NCI-H2171 (cell line): ENCODE measurements around the gene DAZAP1.

Experiments used
- DNase-seq: peaks from one replicate; lab custom pipeline; 2025; lab: John Stamatoyannopoulos, UW

Gene DAZAP1

DNA sequence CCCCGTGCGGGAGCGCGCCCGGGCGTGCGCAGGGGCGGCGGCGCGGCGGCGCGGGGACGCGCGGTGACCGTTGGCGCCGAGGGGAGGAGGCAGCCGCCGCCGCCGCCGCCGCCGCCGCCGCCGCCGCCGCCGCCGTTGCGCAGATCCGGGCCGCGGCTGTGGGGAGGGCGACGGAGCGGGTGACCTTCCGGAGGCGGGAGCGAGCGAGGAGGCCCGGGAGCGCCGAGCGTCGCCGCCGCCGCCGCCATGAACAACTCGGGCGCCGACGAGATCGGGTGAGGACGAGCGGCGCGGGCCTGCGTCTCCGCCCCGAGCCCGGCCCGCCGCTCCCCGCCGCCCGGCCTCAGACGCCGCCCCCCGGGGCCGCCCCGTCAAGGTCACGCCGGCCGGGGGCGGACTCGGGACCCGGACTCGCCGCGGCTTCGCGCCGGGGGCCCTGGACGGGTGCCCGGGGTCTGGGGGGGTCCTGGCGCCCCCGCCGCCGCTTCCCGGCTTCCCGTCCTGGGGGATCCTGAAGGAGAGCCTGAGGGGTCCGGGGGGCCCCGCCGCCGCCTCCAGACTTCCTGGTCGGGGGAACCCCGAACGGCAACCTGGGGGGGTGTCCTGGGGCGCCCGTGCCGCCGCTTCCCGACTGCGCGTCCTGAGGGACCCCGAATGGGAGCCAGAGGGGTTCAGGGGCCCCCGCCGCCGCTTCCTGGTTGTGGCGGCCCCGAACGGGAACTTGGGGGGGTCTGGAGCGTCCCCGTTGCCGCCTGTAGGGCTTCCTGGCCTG lies at the start of gene DAZAP1:
TSS of gene DAZAP1 (plus strand) at position 59 of the 772 bp plus-strand sequence. CDS start at position 247, 188 bp downstream.
- DNase-seq: no peak

- no peak for DNase-seq
Observed at GRCh38 chr19:1360126-1360817, 47.1 kb upstream of the DAZAP1 start.

DNA sequence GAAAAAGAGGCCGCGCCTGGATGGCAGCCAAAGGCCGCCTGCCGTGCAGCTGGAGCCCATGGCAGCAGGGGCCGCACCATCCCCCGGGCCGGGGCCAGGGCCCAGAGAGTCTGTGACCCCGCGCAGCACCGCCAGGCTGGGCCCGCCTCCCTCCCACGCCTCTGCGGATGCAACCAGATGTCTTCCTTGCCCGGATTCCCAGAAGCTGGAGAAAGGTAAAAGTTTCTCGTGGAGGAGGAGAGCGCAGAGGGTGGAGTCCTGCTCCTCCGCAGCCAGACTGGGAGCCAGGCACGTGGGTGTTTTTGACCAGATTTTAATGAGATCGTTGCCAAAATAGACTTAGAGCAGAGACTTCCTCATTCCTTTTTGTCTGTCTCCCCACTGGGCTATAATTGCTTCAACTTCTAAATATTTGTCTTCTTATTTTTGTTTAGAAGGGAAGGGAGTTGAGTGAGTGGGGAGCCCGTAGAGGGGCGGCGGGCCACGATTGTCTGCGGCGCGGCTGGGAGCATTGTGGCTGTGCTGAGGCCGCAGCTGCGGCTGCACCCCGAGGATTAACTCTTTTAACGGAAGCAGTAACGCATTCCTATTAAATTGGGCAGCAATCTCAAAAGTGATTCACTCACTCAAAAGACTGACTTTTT lies 46.4 kb upstream of the DAZAP1 start:
- DNase-seq: no peak

DNA sequence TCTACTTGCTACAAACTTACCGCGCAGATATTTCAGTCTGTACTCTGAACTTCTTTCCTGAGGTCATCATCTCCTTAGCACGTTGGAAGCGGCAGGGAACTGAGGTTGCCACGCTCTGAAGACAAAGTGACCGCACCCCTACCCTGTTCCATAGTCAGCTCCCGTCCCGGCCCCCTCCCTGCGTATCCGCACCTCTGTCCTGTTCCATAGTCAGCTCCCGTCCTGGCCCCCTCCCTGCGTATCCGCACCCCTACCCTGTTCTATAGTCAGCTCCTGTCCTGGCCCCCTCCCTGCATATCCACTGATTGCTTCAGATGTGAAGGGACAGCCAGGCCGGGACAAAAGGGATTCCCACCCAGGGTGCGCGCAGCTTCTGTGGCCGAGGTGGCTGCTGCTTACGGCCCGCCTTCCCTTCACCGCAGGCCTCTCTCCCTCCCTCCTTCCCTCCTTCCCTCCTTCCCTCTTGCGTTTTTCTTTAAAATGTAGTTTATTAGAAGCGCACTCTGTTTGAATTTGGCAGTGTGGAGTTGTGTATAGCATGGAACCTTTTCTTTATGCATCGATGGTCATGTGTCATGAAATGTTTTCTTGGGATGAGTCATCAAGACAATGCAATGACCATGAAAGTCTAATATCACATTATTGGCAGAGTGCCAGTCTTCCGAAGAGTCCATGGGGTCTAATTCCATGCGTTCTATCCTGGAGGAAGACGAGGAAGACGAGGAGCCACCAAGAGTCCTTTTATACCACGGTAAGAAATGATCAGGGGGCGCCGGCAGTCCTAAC lies 45.6 kb upstream of the DAZAP1 start:
- DNase-seq: no peak

DNA sequence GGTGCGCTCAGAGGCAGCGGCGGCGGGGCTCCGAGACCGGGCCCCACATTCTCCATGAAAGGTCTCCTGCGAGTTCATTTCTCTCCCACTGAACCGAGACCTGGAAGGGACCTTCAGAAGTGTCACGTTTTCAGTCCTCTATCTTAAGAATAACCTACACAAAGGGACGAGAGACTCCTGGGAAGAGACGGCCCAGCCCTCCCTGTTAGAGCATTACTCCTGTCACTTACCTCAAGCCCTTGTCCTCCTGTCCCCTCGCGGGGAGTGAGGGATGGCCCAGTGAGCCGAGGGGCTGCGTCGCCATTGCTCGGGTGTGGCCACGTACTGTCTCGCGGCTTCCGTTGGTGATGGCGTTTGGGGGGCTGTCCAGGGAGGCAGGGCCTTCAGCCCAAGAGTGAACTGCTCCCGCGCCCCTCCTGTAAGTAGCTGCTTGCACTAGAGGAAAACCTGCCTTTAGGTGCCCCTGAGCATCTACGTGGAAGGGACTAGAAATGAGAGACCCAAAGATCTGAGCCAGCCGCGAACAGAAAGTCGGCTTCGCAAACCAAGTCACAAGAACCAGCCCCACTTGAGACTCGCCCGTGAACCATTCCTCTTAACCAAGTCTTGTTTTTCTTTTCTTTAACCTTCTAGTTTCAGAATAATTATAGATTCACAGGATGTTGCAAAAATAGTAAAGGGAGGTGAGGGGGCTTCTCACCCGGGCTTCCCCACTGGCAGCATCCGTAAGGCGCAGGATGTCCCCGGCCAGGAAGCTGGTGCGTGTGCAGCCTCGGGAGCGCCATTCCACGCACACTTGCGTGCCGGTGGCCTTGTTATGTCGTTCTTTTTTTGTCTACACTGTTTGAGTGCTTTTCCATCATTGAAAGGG lies 44.8 kb upstream of the DAZAP1 start:
- no peak for DNase-seq

GRCh38 chr19:1363599-1363998 lies 43.8 kb upstream of the DAZAP1 start:
- no peak for DNase-seq

- DNase-seq: no peak
Observed at GRCh38 chr19:1364070-1364704, 43.2 kb upstream of the DAZAP1 start.

GRCh38 chr19:1365319-1366269 lies 41.8 kb upstream of the DAZAP1 start:
- DNase-seq: no peak

GRCh38 chr19:1366296-1366695 lies 41.1 kb upstream of the DAZAP1 start:
- no peak for DNase-seq

- no peak for DNase-seq
Observed at GRCh38 chr19:1366899-1367870, 40.2 kb upstream of the DAZAP1 start.

DNA sequence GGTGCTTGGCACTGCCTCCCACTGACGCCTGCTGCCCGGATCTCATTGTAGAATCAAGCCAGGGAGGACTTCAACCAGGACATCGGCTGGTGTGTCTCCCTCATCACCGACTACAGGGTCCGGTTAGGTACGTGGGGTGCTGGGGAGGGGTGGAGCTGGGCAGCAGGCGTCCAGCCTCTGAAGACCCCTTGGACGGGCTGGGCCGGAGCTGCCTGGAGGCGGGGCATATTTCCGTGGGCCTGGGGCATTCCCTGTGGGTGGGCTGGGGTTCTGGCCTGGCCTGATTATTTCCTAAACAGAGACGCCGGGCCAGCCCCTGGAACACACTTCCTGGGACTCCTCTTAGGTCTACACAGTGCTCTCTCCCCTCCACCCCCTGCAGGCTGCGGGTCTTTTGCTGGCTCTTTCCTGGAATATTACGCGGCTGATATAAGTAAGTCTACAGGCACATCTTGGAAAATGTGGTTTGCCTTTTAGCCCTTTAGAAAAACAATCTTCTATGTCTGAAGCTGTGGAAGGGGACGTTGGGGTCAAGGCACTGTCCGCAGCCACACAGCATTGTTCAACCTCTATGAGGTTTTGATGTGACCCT lies 38.1 kb upstream of the DAZAP1 start:
- DNase-seq: no peak

DNA sequence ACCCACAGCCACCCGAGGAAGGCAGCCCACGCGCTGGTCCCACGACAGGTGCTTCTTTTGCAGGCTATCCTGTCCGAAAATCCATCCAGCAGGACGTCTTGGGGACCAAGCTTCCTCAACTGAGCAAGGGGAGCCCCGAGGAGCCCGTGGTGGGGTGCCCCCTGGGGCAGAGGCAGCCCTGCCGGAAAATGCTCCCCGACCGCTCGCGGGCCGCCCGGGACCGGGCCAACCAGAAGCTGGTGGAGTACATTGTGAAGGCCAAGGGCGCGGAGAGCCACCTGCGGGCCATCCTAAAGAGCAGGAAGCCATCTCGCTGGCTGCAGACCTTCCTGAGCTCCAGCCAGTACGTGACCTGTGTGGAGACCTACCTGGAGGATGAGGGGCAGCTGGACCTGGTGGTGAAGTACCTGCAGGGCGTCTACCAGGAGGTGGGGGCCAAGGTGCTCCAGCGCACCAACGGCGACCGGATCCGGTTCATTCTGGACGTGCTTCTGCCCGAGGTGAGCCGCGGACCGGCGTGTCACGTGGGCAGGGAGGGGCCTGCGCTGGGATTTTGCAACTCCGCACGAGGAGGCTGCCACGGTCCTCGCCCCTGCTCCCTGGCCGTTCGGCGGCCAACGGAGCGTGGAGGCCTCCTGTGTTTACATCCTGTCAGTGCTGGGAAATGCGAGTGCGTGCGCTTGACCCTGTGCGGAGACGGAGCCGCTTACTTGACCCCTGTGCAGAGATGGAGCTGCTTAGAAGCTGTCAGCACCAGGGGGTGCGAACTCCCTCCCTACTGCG lies 36.6 kb upstream of the DAZAP1 start:
- no peak for DNase-seq

DNA sequence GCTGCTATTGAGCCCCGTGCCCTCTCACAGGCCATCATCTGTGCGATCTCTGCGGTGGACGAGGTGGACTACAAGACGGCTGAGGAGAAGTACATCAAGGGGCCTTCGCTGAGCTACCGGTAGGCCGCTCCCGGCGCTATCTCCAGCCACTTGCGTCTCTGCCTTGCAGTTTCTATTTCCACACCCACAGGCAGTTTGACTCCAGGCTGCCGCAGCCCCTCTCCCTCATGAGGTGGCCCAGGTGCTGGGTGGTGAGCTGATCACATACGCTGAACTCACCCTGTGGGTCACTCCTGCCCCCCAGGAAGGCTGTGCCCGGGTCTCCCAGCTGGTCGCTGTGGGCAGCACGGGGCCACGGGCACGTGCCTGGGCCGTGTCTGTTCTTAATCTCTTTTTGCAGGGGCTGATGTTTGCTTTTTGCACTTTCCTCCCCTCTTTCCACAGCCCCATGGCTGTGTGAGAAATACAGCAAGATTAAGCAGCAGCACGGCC lies 34.3 kb upstream of the DAZAP1 start:
- no peak for DNase-seq

- DNase-seq: no peak
Observed at GRCh38 chr19:1373534-1374249, 33.7 kb upstream of the DAZAP1 start.

- DNase-seq: no peak
Observed at GRCh38 chr19:1374250-1374577, 33.2 kb upstream of the DAZAP1 start.

GRCh38 chr19:1376415-1376805 lies 31.0 kb upstream of the DAZAP1 start:
- DNase-seq: no peak
